GM11168 (cell line): Measurements from ENCODE around the gene RAB17.

Experiments used
- in situ Hi-C: fragments of 300-500 bp; cut with MboI; formaldehyde crosslinking; loops from one replicate; pipeline ENCODE4 v1.12.0; 2022; ENCODE audit warnings: low sequenced_read_pairs; ENCODE audit not compliant: unreplicated experiment

Gene RAB17

GRCh38 chr2:237581326-237581725 lies 9.2 kb downstream of the RAB17 start:
- in situ Hi-C loops: no loop called here

GRCh38 chr2:237577956-237578870 lies 12.3 kb downstream of the RAB17 start:
- in situ Hi-C loops: no loop called here

DNA sequence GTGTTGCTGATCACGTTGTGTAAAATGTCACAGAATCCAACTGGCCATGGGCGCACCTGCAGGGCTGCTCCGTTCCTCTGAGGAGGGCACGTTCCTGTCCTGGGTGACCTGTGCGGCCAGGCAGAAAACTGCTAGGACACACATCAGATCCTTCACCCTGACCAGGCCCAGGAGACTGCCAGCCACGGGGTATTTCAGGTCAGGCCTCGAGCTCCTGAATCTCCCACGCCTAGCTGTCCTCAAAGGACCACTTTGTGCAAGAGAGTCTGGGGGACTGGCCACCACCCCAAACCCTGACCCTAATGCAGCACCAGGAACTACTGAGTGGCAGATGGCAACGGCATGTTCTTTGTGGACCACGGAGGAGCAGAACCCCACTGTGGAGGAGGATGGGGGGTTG lies 13.1 kb downstream of the RAB17 start:
- in situ Hi-C loops: no loop called here

- in situ Hi-C loops: no loop called here
Observed at GRCh38 chr2:237576974-237577373, 13.6 kb downstream of the RAB17 start.

- in situ Hi-C loops: no loop called here
Observed at GRCh38 chr2:237575869-237576862, 14.4 kb downstream of the RAB17 start.

DNA sequence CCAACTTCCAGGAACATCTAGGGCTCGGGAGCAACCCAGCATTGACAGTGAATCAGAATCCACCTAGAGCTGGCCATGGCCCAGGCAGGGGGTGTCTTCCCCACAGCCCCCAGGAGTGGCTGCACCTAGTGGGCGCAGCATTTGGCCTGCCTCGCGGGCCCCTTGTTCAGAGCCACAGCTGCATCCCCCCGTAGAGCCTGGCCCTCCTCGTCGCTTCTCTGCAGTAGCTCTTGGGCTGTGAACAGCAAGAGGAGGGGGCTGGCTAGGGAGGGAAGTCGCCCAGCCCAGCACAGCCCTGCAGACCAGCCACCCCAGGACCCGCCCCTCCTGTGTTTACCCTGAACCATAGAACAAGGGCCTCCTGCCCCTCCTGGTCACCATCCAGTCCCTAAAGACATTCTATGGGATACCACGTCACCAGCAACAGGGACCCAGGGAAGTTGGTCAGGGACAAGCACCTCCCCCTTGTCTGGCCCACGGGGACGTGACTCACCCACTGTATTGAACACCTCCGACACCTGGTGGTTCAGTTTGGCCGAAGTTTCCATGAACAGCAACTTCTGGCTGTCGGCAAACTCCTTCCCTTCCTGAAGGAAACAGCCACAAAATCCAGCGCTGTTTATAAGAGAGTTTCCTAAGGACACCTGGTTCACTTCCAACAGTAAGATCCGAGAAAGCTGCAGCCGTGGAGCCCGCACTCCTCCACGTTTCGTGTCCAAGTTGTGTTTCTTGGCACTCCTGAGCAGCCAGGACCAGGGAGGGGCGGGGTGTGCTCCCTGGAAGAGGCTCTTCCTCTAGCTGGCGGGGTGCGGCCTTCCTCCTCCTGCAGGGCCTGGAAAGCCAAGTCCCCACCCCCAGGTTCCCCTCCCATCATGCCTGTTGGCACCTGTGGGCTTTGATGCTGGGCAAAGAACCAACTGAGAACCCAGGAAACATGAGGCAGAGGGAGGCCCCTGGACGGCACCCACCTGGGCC lies 15.4 kb downstream of the RAB17 start:
- in situ Hi-C loops: loop anchor here (5.0 kb wide), 1 partner anchor 63 kb away; no protein-coding TSS in a partner anchor

GRCh38 chr2:237574467-237574866 lies 16.1 kb downstream of the RAB17 start:
- in situ Hi-C loops: loop anchor here (5.0 kb wide), 1 partner anchor 62 kb away; no protein-coding TSS in a partner anchor

DNA sequence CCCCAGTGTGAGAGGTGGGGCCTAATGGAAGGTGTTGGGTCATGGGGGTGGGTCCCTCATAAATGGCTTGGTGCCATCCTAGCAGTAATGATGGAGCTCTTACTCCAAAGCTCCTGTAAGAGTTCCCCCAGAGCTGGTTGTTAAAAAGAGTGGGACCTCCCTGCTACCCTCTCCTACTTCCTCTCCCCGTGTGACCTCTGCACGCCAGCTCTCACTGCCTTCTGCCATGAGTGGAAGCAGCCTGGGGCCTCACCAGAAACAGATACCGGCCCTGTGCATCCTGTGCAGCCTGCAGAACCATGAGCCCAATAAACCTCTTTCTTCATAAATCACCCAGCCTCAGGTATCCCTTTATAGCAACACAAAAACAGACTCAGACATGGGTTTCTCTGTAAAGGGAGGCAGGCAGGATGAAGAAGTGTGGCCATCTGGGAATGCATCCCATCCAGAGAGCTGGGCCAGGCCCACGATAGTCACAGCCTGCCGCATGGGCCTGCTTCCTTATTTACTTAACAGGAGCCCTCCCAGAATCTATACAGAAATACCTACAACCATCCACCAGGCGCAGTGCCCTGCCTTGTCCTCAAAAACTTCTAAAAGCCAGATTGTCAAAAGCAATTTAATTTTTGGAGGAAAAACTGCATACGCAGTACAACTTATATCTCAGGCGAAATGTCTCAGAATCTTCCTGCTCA lies 16.7 kb downstream of the RAB17 start:
- in situ Hi-C loops: loop anchor here (5.0 kb wide), 1 partner anchor 62 kb away; no protein-coding TSS in a partner anchor

GRCh38 chr2:237572742-237573101 lies 17.8 kb downstream of the RAB17 start:
- in situ Hi-C loops: loop anchor here (5.0 kb wide), 1 partner anchor 60 kb away; no protein-coding TSS in a partner anchor

- in situ Hi-C loops: loop anchor here (5.0 kb wide), 1 partner anchor 60 kb away; no protein-coding TSS in a partner anchor
Observed at GRCh38 chr2:237572021-237572741, 18.4 kb downstream of the RAB17 start.

DNA sequence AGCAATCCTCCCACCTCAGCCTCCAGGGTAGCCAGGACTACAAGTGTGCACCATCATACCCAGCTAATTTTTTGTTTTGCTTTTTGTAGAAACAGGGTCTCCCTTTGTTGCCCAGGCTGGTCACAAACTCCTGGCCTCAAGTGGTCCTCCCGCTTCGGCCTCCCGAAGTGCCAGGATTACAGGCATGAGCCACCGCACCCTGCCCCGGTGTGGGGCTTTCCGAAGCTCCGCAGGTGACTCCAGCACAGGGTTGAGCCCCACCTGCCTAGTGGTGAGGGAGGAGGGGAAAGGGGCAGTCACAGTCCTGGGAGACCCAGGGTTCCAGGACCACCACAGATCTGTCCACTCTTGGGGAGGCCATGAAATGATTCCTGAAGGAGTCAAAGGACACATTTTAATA lies 19.0 kb downstream of the RAB17 start:
- in situ Hi-C loops: loop anchor here (5.0 kb wide), 1 partner anchor 59 kb away; no protein-coding TSS in a partner anchor

DNA sequence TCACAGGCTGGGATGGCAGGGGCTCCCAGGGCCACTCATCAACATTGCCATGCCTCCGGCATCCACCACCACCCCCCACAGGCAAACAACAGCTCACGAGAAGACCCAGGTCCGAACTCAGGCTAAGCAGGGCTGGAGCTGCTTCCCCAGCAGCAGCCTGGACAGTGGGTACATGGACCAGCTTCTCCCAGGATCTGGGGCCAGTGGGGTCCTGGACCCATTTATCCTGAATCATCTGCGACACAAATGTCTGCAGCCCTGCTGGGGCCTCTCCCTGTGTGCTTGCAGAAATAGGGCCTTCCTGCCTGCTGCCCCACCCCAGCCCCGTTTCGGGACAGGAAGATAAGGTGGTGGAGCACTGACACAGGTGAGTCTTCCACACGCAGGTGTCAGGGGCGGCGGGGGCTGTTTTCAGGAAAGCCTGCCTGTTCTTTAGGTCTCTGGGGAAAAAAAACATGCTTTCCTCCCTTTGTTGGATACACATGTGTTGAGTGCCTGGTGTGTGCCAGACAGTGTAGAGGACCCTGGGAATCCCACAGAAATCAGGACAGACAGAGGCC lies 19.7 kb downstream of the RAB17 start:
- in situ Hi-C loops: loop anchor here (5.0 kb wide), 1 partner anchor 59 kb away; no protein-coding TSS in a partner anchor

GRCh38 chr2:237569896-237570295 lies 20.6 kb downstream of the RAB17 start:
- in situ Hi-C loops: loop anchor here (5.0 kb wide), 1 partner anchor 58 kb away; no protein-coding TSS in a partner anchor

DNA sequence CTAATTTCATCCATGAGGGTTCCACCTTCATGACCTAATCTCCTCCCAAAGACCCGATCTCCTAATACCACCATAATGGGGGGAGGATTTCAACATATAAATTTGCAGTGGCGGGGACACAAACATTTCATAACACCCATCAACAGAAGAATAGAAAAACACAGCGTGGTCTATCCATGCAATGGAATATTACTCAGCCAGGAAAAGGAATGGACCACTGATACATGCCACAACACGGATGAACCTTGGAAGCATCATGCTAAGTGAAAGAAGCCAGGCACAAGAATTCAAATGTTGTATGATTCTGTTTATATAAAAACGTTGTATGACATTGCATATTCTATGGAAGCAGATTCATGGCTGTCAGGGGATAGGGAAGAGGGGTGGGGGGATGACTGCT lies 21.5 kb downstream of the RAB17 start:
- in situ Hi-C loops: no loop called here

DNA sequence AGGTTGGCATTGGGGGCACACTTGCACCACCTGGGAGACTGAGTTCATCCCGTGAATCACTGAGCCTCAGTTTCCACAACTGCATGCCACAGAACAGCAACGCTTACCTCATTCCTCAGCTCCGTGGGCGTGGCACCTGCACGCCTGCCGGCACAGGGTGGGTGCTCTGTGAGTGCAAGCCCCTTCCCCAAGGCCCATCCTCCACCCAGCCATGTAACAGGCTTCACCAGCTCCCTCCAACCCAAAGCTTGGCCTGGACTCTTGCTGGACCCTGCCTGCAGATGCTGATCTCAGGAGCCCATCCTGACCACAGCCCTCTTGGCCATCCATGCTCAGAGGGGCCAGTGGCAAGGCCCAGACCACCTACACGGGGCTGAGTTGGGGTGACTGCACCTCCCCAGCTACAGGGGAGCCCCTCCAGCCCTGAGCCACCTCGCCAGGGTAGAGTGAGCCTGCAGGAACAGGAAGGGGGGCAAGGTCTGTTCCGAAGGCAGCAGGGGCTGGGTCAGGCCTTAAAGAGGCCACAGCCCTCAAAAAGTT lies 22.3 kb downstream of the RAB17 start:
- in situ Hi-C loops: no loop called here

DNA sequence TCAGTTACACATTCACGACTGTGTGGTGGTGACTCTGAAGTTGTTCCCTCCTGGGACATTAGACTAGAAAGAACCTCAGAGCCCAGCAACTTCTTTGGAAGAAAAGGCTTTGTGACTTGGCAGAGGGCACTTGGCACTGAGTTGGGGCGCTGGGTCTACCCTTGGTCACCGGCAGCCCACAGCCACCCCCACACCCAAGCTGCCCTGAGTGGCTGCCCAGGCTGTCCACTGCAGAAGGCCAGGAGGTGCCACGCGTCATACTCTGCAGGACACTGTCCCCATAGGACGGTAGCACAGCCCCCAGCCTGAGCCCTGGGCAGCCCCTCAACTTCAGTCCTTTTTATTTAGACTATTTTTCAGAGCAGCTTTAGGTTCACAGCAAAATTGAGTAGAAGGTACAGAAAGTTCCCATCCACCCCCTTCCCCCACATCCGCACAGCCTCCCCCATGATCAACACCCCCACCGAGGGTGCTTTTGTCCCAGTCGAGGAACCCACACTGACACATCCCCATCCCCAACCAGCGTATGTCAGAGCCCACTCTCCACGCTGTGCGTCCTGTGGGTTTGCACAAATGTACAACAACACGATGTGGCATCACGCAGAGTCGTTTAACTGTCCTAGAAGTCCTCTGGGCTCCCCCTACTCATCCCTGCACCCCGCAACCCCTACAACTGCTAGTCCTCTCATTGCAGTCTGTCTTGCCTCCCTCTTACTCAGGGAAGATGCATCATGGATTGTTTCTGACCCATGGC lies 23.1 kb downstream of the RAB17 start:
- in situ Hi-C loops: no loop called here
